Neural cell (in vitro differentiated cells): ENCODE data around the gene GREM1. TPM values are rescaled to one million over a fixed set of nuclear protein-coding genes. Genes with fewer than 3 reads are reported as not detected.

ENCODE experiments used
- H2AFZ ChIP-seq: fragments of 200-600, 300-800 bp; sonication (generic), shearing (Covaris generic); 2 replicates; pipeline ENCODE4 v1.6.0; 2014; ENCODE audit warnings: low read depth, mild to moderate bottlenecking, antibody characterized with exemption, low read length, moderate library complexity
- H3F3A ChIP-seq: fragments of 200-600 bp; shearing (Covaris generic); 2 replicates; pipeline ENCODE4 v1.6.1; 2016; ENCODE audit warnings: mild to moderate bottlenecking, moderate library complexity, mixed read lengths, antibody characterized with exemption, low read length; ENCODE audit not compliant: insufficient read depth, poor library complexity, severe bottlenecking
- H3K27ac ChIP-seq: fragments of 200-600, 300-800 bp; sonication (generic), shearing (Covaris generic); 2 replicates; pipeline ENCODE4 v1.5.1; 2014; ENCODE audit warnings: mild to moderate bottlenecking, low read length, moderate library complexity
- H3K27me3 ChIP-seq: fragments of 300-800, 200-600 bp; sonication (generic), shearing (Covaris generic); 2 replicates; pipeline ENCODE4 v1.6.0; 2014; ENCODE audit warnings: mild to moderate bottlenecking, low read depth, low read length, moderate library complexity; ENCODE audit not compliant: insufficient read depth
- H3K36me3 ChIP-seq: fragments of 300-800, 200-600 bp; sonication (generic), shearing (Covaris generic); 2 replicates; pipeline ENCODE4 v1.5.1; 2014; ENCODE audit warnings: mild to moderate bottlenecking, antibody characterized with exemption, low read length, moderate library complexity; ENCODE audit not compliant: insufficient read depth
- H3K4me2 ChIP-seq: fragments of 300-800, 200-600 bp; sonication (generic), shearing (Covaris generic); 2 replicates; pipeline ENCODE4 v1.6.0; 2014; ENCODE audit warnings: mild to moderate bottlenecking, low read length
- H3K4me3 ChIP-seq: fragments of 300-800, 200-600 bp; sonication (generic), shearing (Covaris generic); 2 replicates; pipeline ENCODE4 v1.5.1; 2014; ENCODE audit warnings: mild to moderate bottlenecking, low read length, moderate library complexity
- H3K79me2 ChIP-seq: fragments of 200-600 bp; shearing (Covaris generic); replicated peaks from 2 replicates; pipeline ENCODE4 v1.6.0; 2014; ENCODE audit warnings: mild to moderate bottlenecking, low read length, moderate library complexity; ENCODE audit not compliant: insufficient read depth
- H3K9ac ChIP-seq: fragments of 300-800, 200-600 bp; sonication (generic), shearing (Covaris generic); 2 replicates; pipeline ENCODE4 v1.6.1; 2016; ENCODE audit warnings: mild to moderate bottlenecking, low read length, mixed read lengths
- H3K9me2 ChIP-seq: fragments of 200-600 bp; shearing (Covaris generic); 2 replicates; pipeline ENCODE4 v1.6.1; 2016; ENCODE audit warnings: mild to moderate bottlenecking, low read length, mixed read lengths; ENCODE audit not compliant: insufficient read depth
- H3K9me3 ChIP-seq: fragments of 200-600, 300-800 bp; sonication (generic), shearing (Covaris generic); 2 replicates; pipeline ENCODE4 v1.6.1; 2016; ENCODE audit warnings: mild to moderate bottlenecking, mixed run types, low read length, moderate library complexity, mixed read lengths
- H4K20me1 ChIP-seq: fragments of 200-600 bp; shearing (Covaris generic); 2 replicates; pipeline ENCODE4 v1.6.1; 2016; ENCODE audit warnings: mild to moderate bottlenecking, mixed run types; ENCODE audit not compliant: insufficient read depth
- CTCF ChIP-seq: fragments of 450-650 bp; IDR thresholded peaks from 2 replicates; pipeline ENCODE4 v1.5.1; 2014; ENCODE audit warnings: antibody characterized with exemption, mild to moderate bottlenecking, moderate library complexity; ENCODE audit not compliant: poor library complexity, severe bottlenecking
- EP300 ChIP-seq: fragments of 450-650 bp; conservative IDR thresholded peaks from 2 replicates; pipeline ENCODE4 v1.6.1; 2014; ENCODE audit warnings: antibody characterized with exemption, mild to moderate bottlenecking, moderate library complexity; ENCODE audit not compliant: poor library complexity, severe bottlenecking
- EZH2 ChIP-seq: fragments of 200-600, 300-800 bp; shearing (Covaris generic), sonication (generic); IDR thresholded peaks from 2 replicates; pipeline ENCODE4 v1.6.1; 2014; ENCODE audit warnings: antibody characterized with exemption, low read length, borderline replicate concordance, mild to moderate bottlenecking; ENCODE audit not compliant: insufficient read depth, poor library complexity, severe bottlenecking
- MXI1 ChIP-seq: fragments of 450-650 bp; conservative IDR thresholded peaks from 2 replicates; pipeline ENCODE4 v1.6.1; 2014; ENCODE audit warnings: antibody characterized with exemption, mild to moderate bottlenecking; ENCODE audit not compliant: poor library complexity, severe bottlenecking
- POLR2AphosphoS5 ChIP-seq: IDR thresholded peaks from 2 replicates; pipeline ENCODE4 v1.6.1; 2012
- RAD21 ChIP-seq: fragments of 450-650 bp; conservative IDR thresholded peaks from 2 replicates; pipeline ENCODE4 v1.6.1; 2014; ENCODE audit warnings: antibody characterized with exemption, mild to moderate bottlenecking, moderate library complexity
- REST ChIP-seq: IDR thresholded peaks from 2 replicates; pipeline ENCODE4 v1.6.1; 2012; ENCODE audit warnings: borderline replicate concordance
- SMC3 ChIP-seq: fragments of 450-650 bp; conservative IDR thresholded peaks from 2 replicates; pipeline ENCODE4 v1.6.1; 2014; ENCODE audit warnings: antibody characterized with exemption, mild to moderate bottlenecking, moderate library complexity; ENCODE audit not compliant: poor library complexity
- TAF1 ChIP-seq: IDR thresholded peaks from 2 replicates; pipeline ENCODE4 v1.6.1; 2012; ENCODE audit warnings: low read depth
- polyA plus RNA-seq: library from polyadenylated mRNA; depleted of rRNA; stranded (reverse); fragments of >200 nt; gene quantifications from 2 replicates; pipeline ENCODE4 v1.2.3, GENCODE V29; 2014

Gene GREM1
- polyA plus RNA-seq, 1 donor from 2014 or later, result 0.16 TPM

DNA sequence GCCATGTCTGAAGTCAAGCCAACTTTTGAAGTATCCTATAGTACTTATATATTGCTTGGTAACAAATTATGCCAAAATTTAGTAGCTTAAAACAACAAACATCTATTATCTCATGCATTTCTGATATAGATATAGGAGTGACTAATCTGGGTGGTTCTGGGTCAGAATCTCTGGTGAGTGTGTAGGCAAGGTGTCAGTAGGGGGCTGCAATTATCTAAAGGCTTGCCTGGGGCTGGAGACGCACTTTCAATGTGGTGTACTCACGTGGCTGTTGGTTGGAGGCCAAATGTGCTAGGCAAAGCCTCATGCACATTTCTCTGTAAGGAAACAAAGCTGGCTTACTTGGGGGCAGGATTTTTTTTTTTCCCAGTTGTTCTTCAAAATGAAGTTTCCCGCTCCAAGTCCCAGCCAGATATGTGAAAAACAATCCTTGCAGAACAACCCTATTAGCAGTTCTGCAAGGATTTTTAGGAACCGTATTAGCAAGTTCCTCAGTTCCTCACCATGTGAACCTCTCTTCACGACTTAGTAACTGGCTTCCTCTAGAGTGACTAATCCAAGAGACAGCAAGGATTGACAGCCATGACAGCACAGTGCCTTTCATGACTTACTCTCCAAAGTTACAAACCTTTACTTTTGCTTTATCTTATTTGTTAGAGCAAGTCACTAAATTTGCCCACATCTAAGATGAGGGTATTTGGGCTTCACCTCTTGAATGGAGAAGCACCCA, 25.8 kb downstream of the GREM1 start:
- Histone ChIP-seq H3K27ac (no peak overlapping the region), H3K9me3 (peaks cover 4% of the 10 kb centered on the region), H3K9me2 (no peaks in the 10 kb centered on the region), H3K27me3 (no peaks in the 10 kb centered on the region), H3K9ac (no peak overlapping the region), H3K36me3 (no peaks in the 10 kb centered on the region), H2AFZ (no peak overlapping the region), H3K4me3 (no peak overlapping the region), H4K20me1 (no peaks in the 10 kb centered on the region), H3F3A (no peaks in the 10 kb centered on the region), H3K4me2 (no peak overlapping the region), H3K79me2 (no peaks in the 10 kb centered on the region)
- TF ChIP-seq POLR2AphosphoS5 (no peak), SMC3 (no peak), CTCF (no peak), EZH2 (no peak), MXI1 (no peak), REST (no peak), TAF1 (no peak), RAD21 (no peak), EP300 (no peak)

GRCh38 chr15:32746116-32746857, 28.5 kb downstream of the GREM1 start:
- no peaks in the 10 kb centered on the region for H3K79me2 ChIP-seq
- no peak overlapping the region for H3K4me2 ChIP-seq
- H3K9ac ChIP-seq, result no peak overlapping the region
- H3K36me3 ChIP-seq, result no peaks in the 10 kb centered on the region
- no peak overlapping the region for H2AFZ ChIP-seq
- H3K27ac ChIP-seq, result no peak overlapping the region
- H3K9me3 ChIP-seq, result no peaks in the 10 kb centered on the region
- no peaks in the 10 kb centered on the region for H3F3A ChIP-seq
- no peaks in the 10 kb centered on the region for H3K9me2 ChIP-seq
- no peak for TF ChIP-seq REST
- no peak for TF ChIP-seq SMC3
- TF ChIP-seq RAD21, result no peak
- H3K4me3 ChIP-seq, result no peak overlapping the region
- H4K20me1 ChIP-seq, result no peaks in the 10 kb centered on the region
- H3K27me3 ChIP-seq, result no peaks in the 10 kb centered on the region
